GM12892 (cell line): ENCODE results near the gene VPREB3.

Experiments
- POLR2A ChIP-seq: IDR thresholded peaks from 2 replicates; pipeline ENCODE4 v1.6.1; 2011; ENCODE audit warnings: low read depth, low read length, control low read depth
- POLR2AphosphoS5 ChIP-seq: IDR thresholded peaks from 2 replicates; pipeline ENCODE4 v1.6.1; 2011; ENCODE audit warnings: low read depth, low read length, control low read depth
- TAF1 ChIP-seq: IDR thresholded peaks from 2 replicates; pipeline ENCODE4 v1.6.1; 2011; ENCODE audit warnings: low read depth, mild to moderate bottlenecking, control low read depth, low read length, borderline replicate concordance

GRCh38 chr22:23760056-23760455 lies 5.8 kb upstream of the VPREB3 start:
- TF ChIP-seq POLR2AphosphoS5 (no peak), POLR2A (no peak), TAF1 (no peak)
